HCT116 (cell line): ENCODE measurements around the gene SNRNP200.

ENCODE experiments used
- EGR1 ChIP-seq: IDR thresholded peaks from 2 replicates; pipeline ENCODE4 v1.6.1; 2012; ENCODE audit warnings: low read depth
- ELF1 ChIP-seq: IDR thresholded peaks from 2 replicates; pipeline ENCODE4 v1.6.1; 2012; ENCODE audit warnings: low read depth, borderline replicate concordance
- EZH2 ChIP-seq: fragments of 200-600 bp; sonication (generic); IDR thresholded peaks from 2 replicates; pipeline ENCODE4 v1.6.1; 2017; ENCODE audit warnings: antibody characterized with exemption, mixed run types
- EZH2phosphoT487 ChIP-seq: fragments of 200-600 bp; IDR thresholded peaks from 2 replicates; pipeline ENCODE4 v1.6.1; 2018; ENCODE audit warnings: antibody characterized with exemption, borderline replicate concordance
- MAX ChIP-seq: IDR thresholded peaks from 2 replicates; pipeline ENCODE4 v1.6.1; 2012
- POLR2A ChIP-seq: IDR thresholded peaks from 2 replicates; pipeline ENCODE4 v1.7.0; 2011; ENCODE audit warnings: borderline replicate concordance; ENCODE audit not compliant: insufficient read depth, insufficient read length; ENCODE audit errors: extremely low read depth
- POLR2AphosphoS5 ChIP-seq: IDR thresholded peaks from 2 replicates; pipeline ENCODE4 v1.6.1; 2011; ENCODE audit warnings: mild to moderate bottlenecking, low read depth, low read length, moderate library complexity
- RAD21 ChIP-seq: IDR thresholded peaks from 2 replicates; pipeline ENCODE4 v1.6.1; 2012; ENCODE audit warnings: low read depth, mild to moderate bottlenecking
- SIN3A ChIP-seq: IDR thresholded peaks from 2 replicates; pipeline ENCODE4 v1.6.1; 2012; ENCODE audit warnings: low read depth
- TF ChIP-seq, protein P1 (sequence below), 3 experiments: fragments of 200-600 bp in 1 of 3; sonication (generic) in 1 of 3; IDR thresholded peaks in 2 of 3; conservative IDR thresholded peaks in 1 of 3; 2 replicates each; pipeline ENCODE4 v1.5.1; 2012 to 2017; ENCODE audit warnings: low read depth in 2 of 3, low read length in 2 of 3, antibody characterized with exemption in 1 of 3, borderline replicate concordance in 1 of 3, control low read depth in 1 of 3, mild to moderate bottlenecking in 1 of 3, mixed read lengths in 1 of 3, mixed run types in 1 of 3, moderate library complexity in 1 of 3; ENCODE audit not compliant: insufficient read depth in 1 of 3

GRCh38 chr2:96316999-96317398 is 11.7 kb upstream of the SNRNP200 start:
- TF ChIP-seq, protein P1, sequence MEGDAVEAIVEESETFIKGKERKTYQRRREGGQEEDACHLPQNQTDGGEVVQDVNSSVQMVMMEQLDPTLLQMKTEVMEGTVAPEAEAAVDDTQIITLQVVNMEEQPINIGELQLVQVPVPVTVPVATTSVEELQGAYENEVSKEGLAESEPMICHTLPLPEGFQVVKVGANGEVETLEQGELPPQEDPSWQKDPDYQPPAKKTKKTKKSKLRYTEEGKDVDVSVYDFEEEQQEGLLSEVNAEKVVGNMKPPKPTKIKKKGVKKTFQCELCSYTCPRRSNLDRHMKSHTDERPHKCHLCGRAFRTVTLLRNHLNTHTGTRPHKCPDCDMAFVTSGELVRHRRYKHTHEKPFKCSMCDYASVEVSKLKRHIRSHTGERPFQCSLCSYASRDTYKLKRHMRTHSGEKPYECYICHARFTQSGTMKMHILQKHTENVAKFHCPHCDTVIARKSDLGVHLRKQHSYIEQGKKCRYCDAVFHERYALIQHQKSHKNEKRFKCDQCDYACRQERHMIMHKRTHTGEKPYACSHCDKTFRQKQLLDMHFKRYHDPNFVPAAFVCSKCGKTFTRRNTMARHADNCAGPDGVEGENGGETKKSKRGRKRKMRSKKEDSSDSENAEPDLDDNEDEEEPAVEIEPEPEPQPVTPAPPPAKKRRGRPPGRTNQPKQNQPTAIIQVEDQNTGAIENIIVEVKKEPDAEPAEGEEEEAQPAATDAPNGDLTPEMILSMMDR (IDR thresholded peaks at IDR 0.05 in 2 of 3, conservative IDR thresholded peaks at IDR 0.05 in 1 of 3; ENCODE audit: borderline replicate concordance in 1 of 3, insufficient read depth in 1 of 3, low read depth in 2 of 3, low read length in 2 of 3) = no peak
- no peak for TF ChIP-seq POLR2AphosphoS5
- TF ChIP-seq EZH2 = no peak
- TF ChIP-seq RAD21 = no peak
- TF ChIP-seq POLR2A = no peak
- TF ChIP-seq SIN3A = no peak
- TF ChIP-seq EZH2phosphoT487 = no peak
- no peak for TF ChIP-seq EGR1
- TF ChIP-seq ELF1 = no peak
- TF ChIP-seq MAX = no peak
